ENCODE results near the gene NELFA. TPM values are rescaled to one million over a fixed set of nuclear protein-coding genes. Genes with fewer than 3 reads are reported as not detected.

Gene NELFA
- total and polyA plus RNA-seq, 10 of the 15 experiments (the other 5 are each of a cell fraction or from before 2014, with no cell fraction given) = 0.39 to 38.6 (median 16.7) TPM

- no peak for TF ChIP-seq CREM (IDR thresholded peaks at IDR 0.05; ENCODE audit: low read depth)
- no peak for TF ChIP-seq NFYA (IDR thresholded peaks at IDR 0.05; ENCODE audit: borderline replicate concordance, low read depth, low read length)
- TF ChIP-seq RB1 (IDR thresholded peaks at IDR 0.05; ENCODE audit: borderline replicate concordance) = no peak
- TF ChIP-seq BCL3 (IDR thresholded peaks at IDR 0.05; ENCODE audit: borderline replicate concordance, insufficient read depth, low read depth, low read length, poor library complexity, severe bottlenecking) = no peak
- no peak for TF ChIP-seq E2F4 (IDR thresholded peaks at IDR 0.05; ENCODE audit: low read depth, low read length)
- TF ChIP-seq MEF2B (IDR thresholded peaks at IDR 0.05; ENCODE audit: partially characterized antibody, poor library complexity, severe bottlenecking) = no peak
- no peak for TF ChIP-seq MAX (IDR thresholded peaks at IDR 0.05; ENCODE audit: low read depth, low read length)
- TF ChIP-seq TARDBP (IDR thresholded peaks at IDR 0.05; ENCODE audit: borderline replicate concordance) = no peak
- no peak for TF ChIP-seq HSF1 (IDR thresholded peaks at IDR 0.05; ENCODE audit: low read depth, low read length)
- no peak for TF ChIP-seq ZNF687 (IDR thresholded peaks at IDR 0.05)
- no peak for TF ChIP-seq NR2F1 (conservative IDR thresholded peaks at IDR 0.05)
Measured at GRCh38 chr4:1997712-1998111, 11.1 kb downstream of the NELFA start (continued).

All from GM12878 (cell line).